8988T (cell line): Measurements from ENCODE around the gene PCDHGA7.
"Not testable (repeated sequence)": the region's sequence is repeated elsewhere in the genome, so short reads cannot be mapped to it uniquely, and the experiment has no call there.

ENCODE experiments used
- DNase-seq: peaks from one replicate; pipeline ENCODE4 v3.0.0; 2011

The PCDHGA7 gene

GRCh38 chr5:141402553-141403243 lies 20.2 kb downstream of the PCDHGA7 start, which contains the start of gene PCDHGA9:
Gene PCDHGA9 (plus strand): TSS chr5:141402778. CDS start chr5:141402953, 175 bp downstream.
- DNase-seq, result peak; percentile 49

GRCh38 chr5:141403387-141403786 lies 20.8 kb downstream of the PCDHGA7 start:
- no peak for DNase-seq

GRCh38 chr5:141407790-141408505 lies 25.4 kb downstream of the PCDHGA7 start, which contains the start of gene PCDHGB6:
Gene PCDHGB6 (plus strand): TSS chr5:141408021. CDS start chr5:141408203, 182 bp downstream.
- DNase-seq, result not testable (repeated sequence)

- DNase-seq, result no peak
Observed at GRCh38 chr5:141409598-141410306, 27.2 kb downstream of the PCDHGA7 start.

GRCh38 chr5:141411575-141411974 lies 29.0 kb downstream of the PCDHGA7 start:
- DNase-seq, result no peak

GRCh38 chr5:141412854-141413539 lies 30.5 kb downstream of the PCDHGA7 start, which contains the start of gene PCDHGA10:
Gene PCDHGA10 (plus strand): TSS chr5:141412987. CDS start chr5:141413176, 189 bp downstream.
- DNase-seq, result peak; percentile 70

GRCh38 chr5:141413540-141414069 lies 31.1 kb downstream of the PCDHGA7 start:
- no peak for DNase-seq

- not testable (repeated sequence) for DNase-seq
Observed at GRCh38 chr5:141414548-141415274, 32.2 kb downstream of the PCDHGA7 start.

- not testable (repeated sequence) for DNase-seq
Observed at GRCh38 chr5:141415275-141415618, 32.7 kb downstream of the PCDHGA7 start.

- DNase-seq, result peak; percentile 69
Observed at GRCh38 chr5:141417494-141418172, 35.1 kb downstream of the PCDHGA7 start, which contains the start of gene PCDHGB7. Gene PCDHGB7 (plus strand): TSS chr5:141417677. CDS start chr5:141417860, 183 bp downstream.

GRCh38 chr5:141419074-141419880 lies 36.7 kb downstream of the PCDHGA7 start:
- DNase-seq, result no peak

- DNase-seq, result peak; percentile 68
Observed at GRCh38 chr5:141420855-141421488, 38.4 kb downstream of the PCDHGA7 start, which contains the start of gene PCDHGA11. Gene PCDHGA11 (plus strand): TSS chr5:141421051. CDS start chr5:141421228, 177 bp downstream.

GRCh38 chr5:141421489-141421855 lies 38.9 kb downstream of the PCDHGA7 start:
- no peak for DNase-seq

GRCh38 chr5:141422742-141423291 lies 40.3 kb downstream of the PCDHGA7 start:
- DNase-seq, result no peak

GRCh38 chr5:141427783-141428426 lies 45.4 kb downstream of the PCDHGA7 start:
- DNase-seq, result no peak

- DNase-seq, result peak; percentile 80
Observed at GRCh38 chr5:141430332-141431113, 48.0 kb downstream of the PCDHGA7 start, which contains the start of gene PCDHGA12. Gene PCDHGA12 (plus strand): TSS chr5:141430507. CDS start chr5:141430760, 253 bp downstream.

GRCh38 chr5:141431286-141431685 lies 48.7 kb downstream of the PCDHGA7 start:
- no peak for DNase-seq

- DNase-seq, result not testable (repeated sequence)
Observed at GRCh38 chr5:141432308-141432707, 49.8 kb downstream of the PCDHGA7 start.
